Measurements from ENCODE around the gene AVPI1. TPM values are rescaled to one million over a fixed set of nuclear protein-coding genes. Genes with fewer than 3 reads are reported as not detected.

AVPI1 gene
- total and polyA plus RNA-seq, 10 of the 15 experiments (the other 5 are each of a cell fraction or from before 2014, with no cell fraction given), result 0.08 to 1.4 (median 0.84) TPM

GRCh38 chr10:97707134-97707861 lies 20.3 kb upstream of the AVPI1 start:
- H3K4me3 ChIP-seq, result no peak overlapping the region
- H3K27ac ChIP-seq (ENCODE audit: control insufficient read depth, insufficient read depth), result no peak overlapping the region
- FAIRE-seq, result no peak
- ChIA-PET POLR2A (interaction anchor here (0.6 kb wide), 1 partner anchor 311 kb away, joined by 6 read pairs; no protein-coding TSS in a partner anchor), RAD21 (ENCODE audit: unreplicated experiment) (interaction anchor here (2.7 kb wide), 1 partner anchor 21 kb away, joined by 16 read pairs; the partner anchor contains the start of gene AVPI1), CTCF (interaction anchor here (1.0 to 14.9 kb wide), 6 partner anchors 19 to 165 kb away, joined by 3 to 416 read pairs (median 8); partner anchors contain the start of genes AVPI1 and ZFYVE27), SMC1A (ENCODE audit: uncharacterized antibody, unreplicated experiment) (interaction anchor here (1.0 to 6.4 kb wide), 3 partner anchors 17 to 28 kb away, joined by 4 to 38 read pairs (median 24); partner anchors contain the start of genes AVPI1 and ZFYVE27)
- H3K36me3 ChIP-seq (ENCODE audit: control insufficient read depth in 2 of 2, insufficient read depth in 2 of 2, low read length in 1 of 2), result no peaks in the 10 kb centered on the region
- WGBS (ENCODE audit: insufficient coverage, insufficient replicate concordance, low lambda C conversion rate, missing lambda C conversion rate), result 60% methylated on average over 11 of the region's 11 CpGs
- H3K4me2 ChIP-seq (ENCODE audit: control insufficient read depth, insufficient read depth), result no peak overlapping the region
- H4K20me1 ChIP-seq (ENCODE audit: control insufficient read depth, insufficient read depth), result no peaks in the 10 kb centered on the region
- intact Hi-C loops (cut with micrococcal nuclease; ENCODE audit: unreplicated experiment) (loop anchor here (5.0 to 10.0 kb wide), 2 partner anchors 160 to 338 kb away; no protein-coding TSS in a partner anchor), in situ Hi-C loops (cut with MboI) (no loop called here)
- no peaks in the 10 kb centered on the region for H3K4me1 ChIP-seq (ENCODE audit: control insufficient read depth, insufficient read depth, low read length)
- no peaks in the 10 kb centered on the region; a peak in 1 of 4 replicates for H3K27me3 ChIP-seq (replicated peaks in 1 of 2; ENCODE audit: control insufficient read depth in 2 of 2, insufficient read depth in 2 of 2, low read length in 1 of 2)
- H3K9ac ChIP-seq (ENCODE audit: control insufficient read depth, insufficient read depth, low read length), result no peak overlapping the region
- H3K9me3 ChIP-seq (replicated peaks; ENCODE audit: control insufficient read depth, insufficient read depth, low read length), result no peaks in the 10 kb centered on the region
- no peak for ATAC-seq
- no peaks in the 10 kb centered on the region for H3K79me2 ChIP-seq (ENCODE audit: control insufficient read depth, insufficient read depth, low read length)
- H2AFZ ChIP-seq (ENCODE audit: control insufficient read depth, low read depth, low read length), result no peak overlapping the region
- no peak for TF ChIP-seq ZBTB4 (CRISPR knock-in tag; IDR thresholded peaks at IDR 0.05)
- TF ChIP-seq MXI1 (IDR thresholded peaks at IDR 0.05; ENCODE audit: low read depth, low read length), result no peak
- TF ChIP-seq BCL3 (IDR thresholded peaks at IDR 0.05; ENCODE audit: borderline replicate concordance, insufficient read depth, low read depth, low read length, poor library complexity, severe bottlenecking), result no peak
- no peak for TF ChIP-seq HCFC1 (IDR thresholded peaks at IDR 0.05; ENCODE audit: low read length)
- TF ChIP-seq PKNOX1 (IDR thresholded peaks at IDR 0.05), result no peak
- TF ChIP-seq CBX3 (IDR thresholded peaks at IDR 0.05; ENCODE audit: borderline replicate concordance, low read depth), result no peak
- no peak for TF ChIP-seq ASH2L (IDR thresholded peaks at IDR 0.05; ENCODE audit: borderline replicate concordance, low read depth)
- BruUV-seq (replicated peaks), result no TSS peak
- no peak for DNase-seq (ENCODE audit: low read depth, low spot score)
